HepG2 (cell line): ENCODE measurements around the gene FAM3B. TPM values are rescaled to one million over a fixed set of nuclear protein-coding genes. Genes with fewer than 3 reads are reported as not detected.
A peak's percentile ranks its signal among the peaks of the same experiment; 100 is the strongest.

ENCODE experiments used
- GMEB1 ChIP-seq: sonication (generic); formaldehyde crosslinking; IDR thresholded peaks from 2 replicates; pipeline ENCODE4 v1.5.1; 2020; ENCODE audit warnings: missing genetic modification reagents, mild to moderate bottlenecking, borderline replicate concordance
- KLF6 ChIP-seq: IDR thresholded peaks from 2 replicates; pipeline ENCODE4 v1.8.0; 2016; ENCODE audit warnings: missing biosample characterization, missing genetic modification reagents
- ZBTB4 ChIP-seq: sonication (generic); formaldehyde crosslinking; IDR thresholded peaks from 2 replicates; pipeline ENCODE4 v1.4.0; 2020; ENCODE audit warnings: missing genetic modification reagents, mild to moderate bottlenecking, borderline replicate concordance
- ZBTB40 ChIP-seq, 2 experiments: fragments of 450-650 bp in 1 of 2; sonication (generic) in 1 of 2; formaldehyde crosslinking in 1 of 2; IDR thresholded peaks; 2 replicates each; pipeline versions ENCODE4 v1.6.1 to v1.8.0; 2016 to 2022; ENCODE audit warnings: antibody characterized with exemption in 1 of 2, mild to moderate bottlenecking in 1 of 2, missing genetic modification reagents in 1 of 2
- ZBTB42 ChIP-seq: sonication (generic); formaldehyde crosslinking; IDR thresholded peaks from 2 replicates; pipeline ENCODE4 v1.5.0; 2020; ENCODE audit warnings: mild to moderate bottlenecking, missing genetic modification reagents
- ZBTB44 ChIP-seq: sonication (generic); formaldehyde crosslinking; IDR thresholded peaks from 2 replicates; pipeline ENCODE4 v1.4.0; 2020; ENCODE audit warnings: missing genetic modification reagents
- ZNF674 ChIP-seq: sonication (generic); formaldehyde crosslinking; IDR thresholded peaks from 2 replicates; pipeline ENCODE4 v1.5.0; 2020; ENCODE audit warnings: low read depth, mild to moderate bottlenecking, missing genetic modification reagents
- polyA plus RNA-seq, 8 experiments: library from polyadenylated mRNA; depleted of rRNA in 3 of 8; stranded (reverse) in 7 of 8; unstranded in 1 of 8; fragments of >200 nt; fragmentation: Illumina TruSeq in 4 of 8; extraction: Trizol in 4 of 8; gene quantifications; 2 replicates each; pipeline versions ENCODE4 v1.2.1 to v1.2.3, GENCODE V29; 2011 to 2016; ENCODE audit warnings: low read depth in 4 of 8, missing spikeins in 1 of 8, mixed read lengths in 1 of 8; ENCODE audit not compliant: insufficient read depth in 1 of 8
- total RNA-seq, 5 experiments: library from RNA; depleted of rRNA; stranded (reverse); fragments of >200 nt; fragmentation: Illumina TruSeq; extraction: Trizol; gene quantifications; 2 replicates each; pipeline ENCODE4 v1.2.3, GENCODE V29; 2016; ENCODE audit warnings: low read depth in 1 of 5
- TF ChIP-seq, protein P1 (sequence below): sonication (generic); formaldehyde crosslinking; IDR thresholded peaks from 2 replicates; pipeline ENCODE4 v1.5.1; 2020; ENCODE audit warnings: missing genetic modification reagents, mild to moderate bottlenecking, borderline replicate concordance

Gene FAM3B
- total and polyA plus RNA-seq, 2 of the 13 experiments (the other 11 are each of a cell fraction or from before 2014, with no cell fraction given): 46.5 to 62.0 TPM

- TF ChIP-seq ZBTB40 (IDR thresholded peaks at IDR 0.05) (no peak), ZBTB40 (CRISPR knock-in tag; IDR thresholded peaks at IDR 0.05) (no peak; the same call in 1 of the 2 replicates), ZBTB4 (CRISPR knock-in tag) (no peak), KLF6 (peak; percentile 19; the same call in 1 of the 2 replicates), ZBTB44 (CRISPR knock-in tag) (no peak), GMEB1 (CRISPR knock-in tag) (peak; percentile 49; the same call in 1 of the 2 replicates), ZNF674 (CRISPR knock-in tag) (no peak), ZBTB42 (no peak)
- TF ChIP-seq, protein P1, sequence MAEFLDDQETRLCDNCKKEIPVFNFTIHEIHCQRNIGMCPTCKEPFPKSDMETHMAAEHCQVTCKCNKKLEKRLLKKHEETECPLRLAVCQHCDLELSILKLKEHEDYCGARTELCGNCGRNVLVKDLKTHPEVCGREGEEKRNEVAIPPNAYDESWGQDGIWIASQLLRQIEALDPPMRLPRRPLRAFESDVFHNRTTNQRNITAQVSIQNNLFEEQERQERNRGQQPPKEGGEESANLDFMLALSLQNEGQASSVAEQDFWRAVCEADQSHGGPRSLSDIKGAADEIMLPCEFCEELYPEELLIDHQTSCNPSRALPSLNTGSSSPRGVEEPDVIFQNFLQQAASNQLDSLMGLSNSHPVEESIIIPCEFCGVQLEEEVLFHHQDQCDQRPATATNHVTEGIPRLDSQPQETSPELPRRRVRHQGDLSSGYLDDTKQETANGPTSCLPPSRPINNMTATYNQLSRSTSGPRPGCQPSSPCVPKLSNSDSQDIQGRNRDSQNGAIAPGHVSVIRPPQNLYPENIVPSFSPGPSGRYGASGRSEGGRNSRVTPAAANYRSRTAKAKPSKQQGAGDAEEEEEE (CRISPR knock-in tag): no peak
Measured at GRCh38 chr21:41322496-41323382, 6.1 kb downstream of the FAM3B start (continued).
